ACC112 (cell line): ENCODE data around the gene CAPN11.
A peak's percentile ranks its signal among the peaks of the same experiment; 100 is the strongest.

ENCODE experiments used
- H2AFZ ChIP-seq: fragments of 200-600 bp; sonication (generic); one replicate; pipeline ENCODE4 v1.6.0; 2017; ENCODE audit warnings: antibody characterized with exemption, low read length; ENCODE audit not compliant: unreplicated experiment
- H3K27ac ChIP-seq: fragments of 200-600 bp; sonication (generic); 2 replicates; pipeline ENCODE4 v1.5.1; 2014; ENCODE audit warnings: low read depth, mild to moderate bottlenecking, antibody characterized with exemption, low read length, moderate library complexity
- H3K27me3 ChIP-seq: fragments of 200-600 bp; sonication (generic); 2 replicates; pipeline ENCODE4 v1.6.1; 2014; ENCODE audit warnings: mild to moderate bottlenecking, antibody characterized with exemption, low read length, moderate library complexity, mixed read lengths; ENCODE audit not compliant: insufficient read depth
- H3K36me3 ChIP-seq: fragments of 200-600 bp; sonication (generic); 2 replicates; pipeline ENCODE4 v1.6.1; 2016; ENCODE audit warnings: mild to moderate bottlenecking, antibody characterized with exemption, low read length, moderate library complexity, mixed read lengths; ENCODE audit not compliant: insufficient read depth
- H3K4me1 ChIP-seq: fragments of 200-600 bp; sonication (generic); one replicate; pipeline ENCODE4 v1.6.1; 2016; ENCODE audit warnings: low read length, mixed read lengths; ENCODE audit not compliant: insufficient read depth, unreplicated experiment, control insufficient read depth
- H3K4me3 ChIP-seq: fragments of 200-600 bp; sonication (generic); 2 replicates; pipeline ENCODE4 v1.5.1; 2014; ENCODE audit warnings: mild to moderate bottlenecking, low read depth, low read length
- H3K79me2 ChIP-seq: fragments of 200-600 bp; sonication (generic); one replicate; pipeline ENCODE4 v1.6.0; 2016; ENCODE audit warnings: low read length; ENCODE audit not compliant: control insufficient read depth, unreplicated experiment, insufficient read depth

Gene CAPN11

GRCh38 chr6:44216677-44217331, 58.2 kb downstream of the CAPN11 start, which contains the start of gene MYMX:
MYMX (plus strand) TSS chr6:44216926; CDS start chr6:44217472, 546 bp downstream.
- Histone ChIP-seq H2AFZ (no peak within 1 kb of the TSS), H3K4me1 (peaks cover 28% of the 10 kb centered on the region), H3K27ac (no peak within 1 kb of the TSS), H3K27me3 (no peaks in the 10 kb centered on the region), H3K36me3 (no peaks in the 10 kb centered on the region), H3K4me3 (no peak within 1 kb of the TSS), H3K79me2 (no peaks in the 10 kb centered on the region)

DNA sequence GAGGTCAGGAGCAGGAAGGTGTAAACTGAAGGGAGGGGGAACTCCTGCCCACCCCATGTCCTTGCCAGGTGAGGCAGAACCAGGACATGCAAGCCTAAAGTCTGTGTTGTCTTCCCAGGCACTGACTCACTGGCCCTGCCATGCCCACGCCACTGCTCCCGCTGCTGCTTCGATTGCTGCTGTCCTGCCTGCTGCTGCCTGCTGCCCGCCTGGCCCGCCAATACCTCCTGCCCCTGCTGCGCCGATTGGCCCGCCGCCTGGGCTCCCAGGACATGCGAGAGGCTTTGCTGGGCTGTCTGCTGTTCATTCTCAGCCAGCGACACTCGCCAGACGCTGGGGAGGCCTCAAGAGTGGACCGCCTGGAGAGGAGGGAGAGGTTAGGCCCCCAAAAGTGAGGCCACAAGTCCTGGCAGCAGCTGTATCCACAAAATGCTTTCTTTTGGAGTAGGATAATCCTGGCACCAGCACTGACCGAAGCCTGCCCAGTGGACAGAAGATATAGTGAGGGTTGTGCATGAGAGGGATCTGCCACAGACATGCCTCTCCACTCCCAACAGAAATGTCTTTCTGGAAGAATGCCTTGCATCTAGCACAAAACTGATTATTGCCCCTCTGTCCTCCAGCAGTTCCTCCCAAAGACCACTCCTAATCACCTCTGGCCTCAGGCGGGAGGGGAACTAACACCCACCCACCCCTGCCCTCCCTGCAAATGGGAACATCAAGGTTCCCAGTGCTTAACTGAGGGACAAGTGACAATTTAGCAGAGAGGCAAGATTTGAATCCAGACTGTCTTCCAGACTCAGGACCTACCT, 58.9 kb downstream of the CAPN11 start:
- Histone ChIP-seq H3K4me3 (no peak overlapping the region), H3K27me3 (no peaks in the 10 kb centered on the region), H3K79me2 (no peaks in the 10 kb centered on the region), H3K36me3 (no peaks in the 10 kb centered on the region), H2AFZ (no peak overlapping the region), H3K27ac (no peak overlapping the region), H3K4me1 (peaks cover 34% of the 10 kb centered on the region)

DNA sequence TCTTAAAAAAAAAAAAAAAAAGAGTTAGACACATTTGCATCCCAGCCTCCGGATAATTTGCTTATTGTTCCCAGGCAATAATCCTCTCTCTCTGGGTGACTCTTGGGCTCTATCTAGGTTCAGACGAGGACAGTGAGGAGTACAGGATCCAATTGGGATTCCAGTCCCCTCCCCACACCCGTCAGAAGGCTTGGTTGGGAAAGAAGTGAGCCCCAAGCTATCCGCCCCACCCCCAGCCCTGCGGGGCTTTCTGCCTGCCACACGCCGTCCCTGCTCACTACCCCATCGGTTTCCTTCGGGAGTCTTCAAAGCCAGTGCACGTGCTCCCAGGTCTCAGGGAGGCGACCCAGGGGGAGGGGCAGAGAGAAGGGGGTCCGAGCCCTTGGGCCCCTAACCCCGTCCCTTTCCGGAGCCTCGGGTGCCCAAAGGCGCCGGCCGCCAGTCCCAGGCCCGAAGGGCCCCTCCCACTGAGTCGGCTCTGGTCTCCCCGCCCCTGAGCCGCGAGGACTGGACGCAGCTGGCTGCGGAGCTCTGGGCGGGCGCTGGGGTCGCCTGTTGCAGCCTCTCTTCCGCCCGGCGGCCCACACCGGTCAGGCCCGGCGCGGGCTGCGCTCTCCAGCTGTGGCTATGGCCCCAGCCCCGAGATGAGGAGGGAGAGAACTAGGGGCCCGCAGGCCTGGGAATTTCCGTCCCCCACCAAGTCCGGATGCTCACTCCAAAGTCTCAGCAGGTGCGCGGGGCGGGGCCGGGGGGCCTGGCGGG, 60.6 kb downstream of the CAPN11 start:
- Histone ChIP-seq H2AFZ (peak overlapping the region; percentile 14), H3K27ac (peak overlapping the region; percentile 16; the same call in 1 of the 2 replicates), H3K36me3 (no peaks in the 10 kb centered on the region), H3K27me3 (no peaks in the 10 kb centered on the region), H3K4me3 (peak overlapping the region; percentile 82), H3K79me2 (no peaks in the 10 kb centered on the region), H3K4me1 (peaks cover 39% of the 10 kb centered on the region)

GRCh38 chr6:44219815-44220784, 61.5 kb downstream of the CAPN11 start:
- no peaks in the 10 kb centered on the region for H3K36me3 ChIP-seq
- H3K27ac ChIP-seq, result no peak overlapping the region
- H2AFZ ChIP-seq, result no peak overlapping the region
- peaks cover 44% of the 10 kb centered on the region for H3K4me1 ChIP-seq
- H3K4me3 ChIP-seq, result peak overlapping the region; percentile 82
- peaks cover 8% of the 10 kb centered on the region for H3K79me2 ChIP-seq
- no peaks in the 10 kb centered on the region for H3K27me3 ChIP-seq

DNA sequence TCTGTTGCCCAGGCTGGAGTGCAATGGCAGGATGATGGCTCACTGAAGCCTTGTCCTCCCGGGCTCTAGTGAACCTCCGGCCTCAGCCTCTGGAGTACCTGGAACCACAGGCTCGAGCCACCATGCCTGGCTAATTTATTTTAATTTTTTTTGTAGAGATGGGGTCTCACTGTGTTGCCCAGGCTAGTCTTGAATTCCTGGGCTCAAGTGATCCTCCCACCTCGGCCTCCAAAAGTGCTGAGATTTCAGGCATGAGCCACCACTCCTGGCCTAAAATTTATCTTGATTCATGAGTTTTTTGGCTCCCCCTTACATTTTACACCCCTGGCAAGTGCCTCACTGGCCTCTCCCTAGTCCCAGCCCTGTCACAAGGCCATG, 62.3 kb downstream of the CAPN11 start:
- H2AFZ ChIP-seq, result no peak overlapping the region
- H3K36me3 ChIP-seq, result no peaks in the 10 kb centered on the region
- no peak overlapping the region for H3K4me3 ChIP-seq
- H3K4me1 ChIP-seq, result peaks cover 44% of the 10 kb centered on the region
- no peaks in the 10 kb centered on the region for H3K27me3 ChIP-seq
- peak overlapping the region; percentile 60 for H3K27ac ChIP-seq
- peaks cover 14% of the 10 kb centered on the region for H3K79me2 ChIP-seq

DNA sequence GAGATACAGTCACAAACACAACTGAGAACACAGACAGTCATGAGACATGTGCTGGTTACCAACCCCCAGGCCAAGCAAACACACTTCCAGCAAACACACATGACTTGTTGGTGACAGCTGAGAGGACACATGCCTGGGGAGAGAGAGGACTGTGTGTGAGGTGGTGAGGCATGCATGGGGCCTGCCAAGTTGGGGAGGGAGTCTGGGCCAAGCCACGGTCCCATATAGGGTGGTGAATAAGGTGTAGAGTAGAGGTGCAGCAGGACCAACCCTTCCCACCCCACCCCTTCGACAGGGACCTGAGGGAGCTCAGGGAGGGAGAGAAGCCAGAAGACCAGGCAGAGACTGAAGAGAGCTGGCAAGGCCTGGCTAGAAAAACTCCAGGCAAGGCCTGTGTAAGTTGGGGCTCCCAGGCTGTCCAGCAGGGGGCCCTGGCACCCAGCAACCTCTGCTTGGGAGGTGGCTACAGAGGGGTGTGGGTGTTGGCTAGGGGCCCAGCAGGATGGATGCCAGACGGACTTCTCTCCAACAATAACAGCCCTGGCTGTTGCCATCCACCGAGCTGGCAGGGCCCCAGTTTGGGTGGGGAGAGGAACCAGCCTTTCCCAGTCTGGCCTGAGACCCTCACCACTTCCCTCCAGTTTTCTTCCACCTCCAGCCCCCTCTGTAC, 62.8 kb downstream of the CAPN11 start:
- Histone ChIP-seq H2AFZ (no peak overlapping the region), H3K4me1 (peaks cover 44% of the 10 kb centered on the region), H3K27ac (peak overlapping the region; percentile 60), H3K27me3 (no peaks in the 10 kb centered on the region), H3K79me2 (peaks cover 20% of the 10 kb centered on the region), H3K36me3 (no peaks in the 10 kb centered on the region), H3K4me3 (peak overlapping the region; percentile 60)

DNA sequence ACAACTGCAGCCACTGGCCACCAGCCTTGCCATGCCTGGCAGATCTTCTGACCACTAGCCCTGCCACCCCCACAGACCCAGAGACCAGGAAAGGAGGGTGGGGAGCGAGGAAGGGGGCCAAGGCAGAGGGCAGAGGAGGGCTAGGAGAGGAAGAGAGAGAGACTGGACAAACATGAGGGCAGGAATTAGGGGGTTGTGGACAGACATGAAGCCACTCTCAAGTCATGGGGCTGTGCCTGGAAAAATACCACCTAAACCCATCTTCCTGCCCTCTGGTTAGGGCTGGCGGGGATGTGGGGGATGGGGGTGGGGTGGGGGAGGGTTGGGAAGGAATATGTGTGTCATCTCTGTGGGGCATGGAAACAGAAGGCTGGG, 63.3 kb downstream of the CAPN11 start:
- H3K27ac ChIP-seq, result peak overlapping the region; percentile 59; the same call in 1 of the 2 replicates
- no peak overlapping the region for H2AFZ ChIP-seq
- peak overlapping the region; percentile 60 for H3K4me3 ChIP-seq
- peaks cover 22% of the 10 kb centered on the region for H3K79me2 ChIP-seq
- H3K36me3 ChIP-seq, result no peaks in the 10 kb centered on the region
- H3K27me3 ChIP-seq, result no peaks in the 10 kb centered on the region
- H3K4me1 ChIP-seq, result peaks cover 42% of the 10 kb centered on the region

GRCh38 chr6:44222486-44223318, 64.1 kb downstream of the CAPN11 start:
- Histone ChIP-seq H3K27ac (no peak overlapping the region), H3K36me3 (no peaks in the 10 kb centered on the region), H2AFZ (peak overlapping the region; percentile 48), H3K79me2 (peaks cover 22% of the 10 kb centered on the region), H3K27me3 (no peaks in the 10 kb centered on the region), H3K4me1 (peaks cover 34% of the 10 kb centered on the region), H3K4me3 (peak overlapping the region; percentile 76)
